K562 (cell line): ENCODE results near the gene HPS1. TPM values are rescaled to one million over a fixed set of nuclear protein-coding genes. Genes with fewer than 3 reads are reported as not detected.

Source experiments
- BCOR ChIP-seq: fragments of 450-650 bp; IDR thresholded peaks from 2 replicates; pipeline ENCODE4 v1.6.1; 2016
- CEBPB ChIP-seq: fragments of 450-650 bp; IDR thresholded peaks from 2 replicates; pipeline ENCODE4 v1.6.1; 2016; ENCODE audit warnings: missing genetic modification characterization, missing compliant biosample characterization
- GTF2B ChIP-seq: IDR thresholded peaks from 2 replicates; pipeline ENCODE4 v1.6.1; 2011; ENCODE audit not compliant: insufficient read length; ENCODE audit errors: extremely low read depth
- POLR2A ChIP-seq: fragments of 450-650 bp; conservative IDR thresholded peaks from 2 replicates; pipeline ENCODE4 v1.6.1; 2016
- POU5F1 ChIP-seq: fragments of 150-350 bp; IDR thresholded peaks from 2 replicates; pipeline ENCODE4 v1.6.1; 2014; ENCODE audit warnings: borderline replicate concordance, low read length, low read depth, mild to moderate bottlenecking; ENCODE audit not compliant: partially characterized antibody
- USF1 ChIP-seq: sonication (generic); formaldehyde crosslinking; IDR thresholded peaks from 2 replicates; pipeline ENCODE4 v1.9.0; 2022; ENCODE audit warnings: mild to moderate bottlenecking, missing genetic modification reagents
- ZBTB7A ChIP-seq: IDR thresholded peaks from 2 replicates; pipeline ENCODE4 v1.6.1; 2011; ENCODE audit warnings: low read depth, mild to moderate bottlenecking, low read length, moderate library complexity, borderline replicate concordance; ENCODE audit not compliant: control insufficient read depth
- ZNF445 ChIP-seq: fragments of 250-450 bp; sonication (Bioruptor Pico); IDR thresholded peaks from 2 replicates; pipeline ENCODE4 v1.4.0; 2020; ENCODE audit warnings: low read depth, mild to moderate bottlenecking, moderate library complexity
- polyA plus RNA-seq, 8 experiments: library from polyadenylated mRNA; depleted of rRNA in 4 of 8; stranded (reverse) in 5 of 8; unstranded in 3 of 8; fragments of >200 nt; fragmentation: Nextera tagmentation in 2 of 8; fragmentation: Illumina TruSeq in 1 of 8; extraction: Ambion mirVana in 2 of 8; extraction: Trizol in 1 of 8; gene quantifications; 2 replicates each; pipeline versions ENCODE4 v1.2.1 to v1.2.3, GENCODE V29; 2011 to 2014; ENCODE audit warnings: inconsistent platforms in 1 of 8, missing spikeins in 1 of 8
- total RNA-seq, 7 experiments: library from RNA; depleted of rRNA in 6 of 7; stranded (reverse); fragments of >200 nt in 6 of 7; fragmentation: Illumina TruSeq in 2 of 7; extraction: Trizol in 2 of 7; gene quantifications; 2 replicates each; pipeline versions ENCODE4 v1.2.1 to v1.2.3, GENCODE V29; 2011 to 2021; ENCODE audit warnings: low replicate concordance in 1 of 7
- TF ChIP-seq, protein P1 (sequence below): fragments of 450-650 bp; IDR thresholded peaks from 2 replicates; pipeline ENCODE4 v1.6.1; 2016; ENCODE audit warnings: antibody characterized with exemption
- TF ChIP-seq, protein P2 (sequence below): IDR thresholded peaks from 2 replicates; pipeline ENCODE4 v1.6.1; 2012; ENCODE audit warnings: low read depth, low read length, improper control_type of control experiment, borderline replicate concordance
- TF ChIP-seq, protein P3 (sequence below): sonication (generic); formaldehyde crosslinking; IDR thresholded peaks from 2 replicates; pipeline ENCODE4 v1.8.0; 2022; ENCODE audit warnings: mild to moderate bottlenecking, missing genetic modification reagents

Gene HPS1
- total and polyA plus RNA-seq, 9 of the 15 experiments (the other 6 are each of a cell fraction or from before 2014, with no cell fraction given) = 18.1 to 43.6 (median 26.3) TPM

DNA sequence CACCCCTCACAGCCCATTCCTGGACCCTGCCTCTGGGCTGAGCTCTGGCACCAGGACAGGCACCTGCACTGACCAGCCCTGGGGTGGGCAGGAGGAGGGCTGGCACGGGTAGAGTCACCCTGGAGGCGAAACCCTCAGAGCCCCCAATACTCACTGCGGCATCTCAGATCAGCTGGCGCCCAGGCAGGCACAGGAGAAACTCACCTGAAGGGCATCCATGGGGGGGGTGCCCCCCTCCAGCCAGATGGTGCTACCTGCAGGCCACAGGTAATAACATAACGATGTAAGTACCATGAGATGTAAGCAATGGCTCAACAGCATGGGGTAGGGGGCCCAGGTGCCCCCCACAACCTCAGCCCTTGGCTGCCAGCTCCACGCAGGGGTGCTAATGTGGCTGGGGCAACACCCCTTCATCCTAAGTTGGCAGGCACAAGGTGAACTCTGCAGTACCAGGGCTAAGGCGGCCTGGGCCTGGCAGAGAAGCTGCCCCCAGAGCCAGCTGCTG lies 19.7 kb downstream of the HPS1 start (continued):
- TF ChIP-seq, protein P1, sequence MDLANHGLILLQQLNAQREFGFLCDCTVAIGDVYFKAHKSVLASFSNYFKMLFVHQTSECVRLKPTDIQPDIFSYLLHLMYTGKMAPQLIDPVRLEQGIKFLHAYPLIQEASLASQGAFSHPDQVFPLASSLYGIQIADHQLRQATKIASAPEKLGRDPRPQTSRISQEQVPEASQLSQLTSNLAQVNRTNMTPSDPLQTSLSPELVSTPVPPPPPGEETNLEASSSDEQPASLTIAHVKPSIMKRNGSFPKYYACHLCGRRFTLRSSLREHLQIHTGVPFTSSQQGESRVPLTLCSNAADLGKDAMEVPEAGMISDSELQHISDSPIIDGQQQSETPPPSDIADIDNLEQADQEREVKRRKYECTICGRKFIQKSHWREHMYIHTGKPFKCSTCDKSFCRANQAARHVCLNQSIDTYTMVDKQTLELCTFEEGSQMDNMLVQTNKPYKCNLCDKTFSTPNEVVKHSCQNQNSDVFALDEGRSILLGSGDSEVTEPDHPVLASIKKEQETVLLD = no peak
- TF ChIP-seq USF1 (CRISPR knock-in tag) (no peak), GTF2B (no peak), POU5F1 (no peak), POLR2A (no peak), BCOR (no peak), ZBTB7A (no peak), ZNF445 (CRISPR knock-in tag) (no peak), CEBPB (tag) (no peak)
- TF ChIP-seq, protein P2, sequence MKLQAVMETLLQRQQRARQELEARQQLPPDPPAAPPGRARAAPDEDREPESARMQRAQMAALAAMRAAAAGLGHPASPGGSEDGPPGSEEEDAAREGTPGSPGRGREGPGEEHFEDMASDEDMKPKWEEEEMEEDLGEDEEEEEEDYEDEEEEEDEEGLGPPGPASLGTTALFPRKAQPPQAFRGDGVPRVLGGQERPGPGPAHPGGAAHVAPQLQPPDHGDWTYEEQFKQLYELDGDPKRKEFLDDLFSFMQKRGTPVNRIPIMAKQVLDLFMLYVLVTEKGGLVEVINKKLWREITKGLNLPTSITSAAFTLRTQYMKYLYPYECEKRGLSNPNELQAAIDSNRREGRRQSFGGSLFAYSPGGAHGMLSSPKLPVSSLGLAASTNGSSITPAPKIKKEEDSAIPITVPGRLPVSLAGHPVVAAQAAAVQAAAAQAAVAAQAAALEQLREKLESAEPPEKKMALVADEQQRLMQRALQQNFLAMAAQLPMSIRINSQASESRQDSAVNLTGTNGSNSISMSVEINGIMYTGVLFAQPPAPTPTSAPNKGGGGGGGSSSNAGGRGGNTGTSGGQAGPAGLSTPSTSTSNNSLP = no peak
- TF ChIP-seq, protein P3, sequence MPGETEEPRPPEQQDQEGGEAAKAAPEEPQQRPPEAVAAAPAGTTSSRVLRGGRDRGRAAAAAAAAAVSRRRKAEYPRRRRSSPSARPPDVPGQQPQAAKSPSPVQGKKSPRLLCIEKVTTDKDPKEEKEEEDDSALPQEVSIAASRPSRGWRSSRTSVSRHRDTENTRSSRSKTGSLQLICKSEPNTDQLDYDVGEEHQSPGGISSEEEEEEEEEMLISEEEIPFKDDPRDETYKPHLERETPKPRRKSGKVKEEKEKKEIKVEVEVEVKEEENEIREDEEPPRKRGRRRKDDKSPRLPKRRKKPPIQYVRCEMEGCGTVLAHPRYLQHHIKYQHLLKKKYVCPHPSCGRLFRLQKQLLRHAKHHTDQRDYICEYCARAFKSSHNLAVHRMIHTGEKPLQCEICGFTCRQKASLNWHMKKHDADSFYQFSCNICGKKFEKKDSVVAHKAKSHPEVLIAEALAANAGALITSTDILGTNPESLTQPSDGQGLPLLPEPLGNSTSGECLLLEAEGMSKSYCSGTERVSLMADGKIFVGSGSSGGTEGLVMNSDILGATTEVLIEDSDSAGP = no peak
